GM19025 (cell line): ENCODE data around the gene FRA10AC1.
A peak's percentile ranks its signal among the peaks of the same experiment; 100 is the strongest.
"Not testable (repeated sequence)": the region's sequence is repeated elsewhere in the genome, so short reads cannot be mapped to it uniquely, and the experiment has no call there.

ENCODE experiments used
- ATAC-seq: cut with Tn5 transposase; IDR thresholded peaks from one replicate; pipeline ENCODE4 v1.9.1; 2021; ENCODE audit warnings: mild to moderate bottlenecking, low read depth, moderate library complexity; ENCODE audit not compliant: unreplicated experiment

The FRA10AC1 gene

DNA sequence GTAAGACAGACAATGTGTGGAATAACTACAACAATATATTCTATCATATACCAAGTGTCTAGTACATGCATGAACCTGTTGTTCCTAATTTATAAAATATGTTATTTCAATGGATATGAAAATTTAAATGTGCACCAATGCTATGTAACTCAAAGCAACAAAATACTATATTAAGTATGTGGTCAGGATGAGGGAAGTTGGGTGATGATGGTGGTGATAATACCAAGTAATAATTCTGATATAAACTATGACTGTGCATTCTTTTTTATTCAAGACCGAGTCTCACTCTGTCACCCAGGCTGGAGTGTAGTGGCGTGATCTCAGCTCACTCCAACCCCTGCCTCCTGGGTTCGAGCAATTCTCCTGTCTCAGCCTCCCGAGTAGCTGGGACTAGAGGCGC is 2.1 kb upstream of the FRA10AC1 start:
- ATAC-seq: no peak

DNA sequence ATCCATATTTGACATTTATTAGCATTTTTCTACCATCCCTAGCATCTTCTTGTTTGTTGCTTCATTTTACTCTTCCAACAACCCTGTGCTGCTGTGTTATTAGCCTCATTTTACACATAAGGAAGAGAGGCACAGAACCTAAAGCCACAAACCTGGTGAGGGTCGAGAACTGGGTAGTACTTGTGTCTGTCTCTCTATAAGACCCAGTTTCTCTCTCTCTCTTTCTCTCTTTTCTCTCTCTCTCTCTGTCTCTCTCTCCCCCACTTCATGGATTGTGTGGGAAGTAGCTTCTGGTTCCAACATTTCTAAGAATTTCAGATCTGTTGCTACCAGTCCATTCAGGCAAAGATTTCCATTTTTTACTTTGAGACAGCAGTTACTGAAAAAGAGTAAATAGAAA is 1.4 kb upstream of the FRA10AC1 start:
- no peak for ATAC-seq

DNA sequence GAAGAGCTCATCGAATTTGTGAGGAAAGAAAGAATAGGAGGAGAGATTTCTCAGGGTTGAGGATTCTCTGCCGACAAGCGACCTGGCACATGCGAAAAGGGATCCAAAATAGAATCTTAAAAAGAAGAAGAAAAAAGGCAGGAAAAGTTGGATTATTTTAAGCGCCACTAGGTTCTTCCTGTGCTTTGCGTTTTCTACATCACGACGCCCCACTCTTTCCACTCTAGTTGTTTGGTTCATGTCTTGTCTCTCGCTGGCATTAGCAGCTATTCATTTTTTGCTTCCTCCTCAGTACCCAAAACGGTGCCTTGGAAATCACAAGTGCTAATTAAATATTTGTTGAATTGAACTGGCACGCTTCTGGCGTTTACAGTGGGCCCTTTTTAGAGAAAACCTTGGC is 674 bp upstream of the FRA10AC1 start:
- no peak for ATAC-seq

DNA sequence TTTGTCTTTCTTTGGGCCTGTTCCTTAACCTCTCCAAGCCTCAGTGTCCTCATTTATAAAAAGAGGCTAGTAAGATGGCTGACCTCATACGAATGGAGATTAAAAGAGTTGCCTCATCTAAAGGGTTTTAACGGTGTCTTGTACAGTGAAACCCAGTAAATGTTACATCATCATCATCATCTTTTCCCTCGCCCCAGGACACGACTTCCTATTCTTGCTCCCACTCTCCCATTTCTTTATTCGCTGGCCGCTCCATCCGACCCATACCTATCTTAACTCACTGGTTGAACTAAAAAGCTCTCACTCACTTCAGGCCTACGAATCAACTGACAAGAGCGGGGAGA is 554 bp downstream of the FRA10AC1 start:
- ATAC-seq: peak; percentile 5

DNA sequence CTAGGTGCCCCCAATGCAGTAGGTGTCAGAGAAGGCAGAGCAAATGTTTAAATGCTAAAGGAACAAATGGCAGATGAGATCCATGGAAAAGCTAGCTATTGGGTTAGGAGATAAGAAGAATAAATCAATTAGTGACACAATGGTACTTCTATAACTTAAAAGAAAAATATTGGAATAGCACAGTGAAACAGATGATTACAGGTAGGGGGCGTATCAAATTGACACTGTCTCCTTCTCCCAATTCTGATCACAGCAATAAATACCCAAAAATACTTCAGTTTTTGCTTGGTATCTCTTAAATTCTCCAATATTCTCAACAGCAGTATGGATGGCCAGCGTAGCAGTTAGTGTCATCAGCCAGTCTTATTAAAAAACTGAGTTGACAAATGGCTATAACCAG is 5.2 kb downstream of the FRA10AC1 start:
- no peak for ATAC-seq

DNA sequence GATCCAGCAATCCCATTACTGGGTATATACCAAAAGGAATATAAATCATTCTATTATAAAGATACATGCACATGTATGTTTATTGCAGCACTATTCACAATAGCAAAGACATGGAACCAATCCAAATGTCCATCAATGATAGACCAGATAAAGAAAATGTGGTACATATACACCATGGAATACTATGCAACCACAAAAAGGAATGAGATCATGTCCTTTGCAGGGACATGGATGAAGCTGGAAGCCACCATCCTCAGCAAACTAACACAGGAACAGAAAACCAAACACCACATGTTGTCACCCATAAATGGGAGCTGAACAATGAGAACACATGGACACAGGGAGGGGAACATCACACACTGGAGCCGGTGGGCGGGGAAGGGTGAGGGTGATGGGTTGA is 5.8 kb downstream of the FRA10AC1 start:
- ATAC-seq: not testable (repeated sequence)

DNA sequence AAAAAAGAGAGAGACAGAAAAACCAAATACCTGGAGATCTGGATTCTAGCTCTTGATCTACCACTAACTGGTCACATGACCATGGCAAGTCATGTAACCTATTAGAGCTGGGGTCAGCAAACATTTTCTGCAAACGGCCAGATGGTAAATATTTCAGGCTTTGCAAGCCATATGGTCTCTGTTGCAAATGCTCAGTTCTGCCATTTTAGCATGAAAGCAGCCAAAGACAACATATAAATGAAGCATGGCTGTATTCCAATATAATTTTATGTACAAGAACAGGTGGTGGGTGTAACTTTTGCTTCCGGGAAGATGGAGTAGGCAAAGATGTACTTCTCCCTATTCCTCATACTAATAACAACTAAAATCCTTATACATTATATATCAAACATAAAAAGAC is 6.7 kb downstream of the FRA10AC1 start:
- no peak for ATAC-seq

DNA sequence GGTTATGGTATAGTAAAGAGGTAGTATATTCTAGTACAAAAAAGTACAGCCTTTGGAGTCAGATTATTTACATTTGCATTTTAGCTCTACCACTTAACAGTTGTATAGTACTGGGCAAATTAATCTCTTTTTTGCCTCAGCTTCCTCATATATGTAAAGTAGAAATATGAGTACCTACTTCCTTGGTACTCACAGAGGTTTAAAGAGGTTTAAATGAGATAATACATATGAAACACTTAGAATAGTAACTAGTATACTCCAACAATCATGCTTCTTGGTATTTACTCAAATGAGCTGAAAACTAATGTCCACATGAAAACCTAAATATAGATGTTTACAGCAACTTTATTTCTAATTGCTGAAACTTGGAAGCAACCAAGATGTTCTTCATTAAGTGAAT is 14.7 kb downstream of the FRA10AC1 start:
- no peak for ATAC-seq

DNA sequence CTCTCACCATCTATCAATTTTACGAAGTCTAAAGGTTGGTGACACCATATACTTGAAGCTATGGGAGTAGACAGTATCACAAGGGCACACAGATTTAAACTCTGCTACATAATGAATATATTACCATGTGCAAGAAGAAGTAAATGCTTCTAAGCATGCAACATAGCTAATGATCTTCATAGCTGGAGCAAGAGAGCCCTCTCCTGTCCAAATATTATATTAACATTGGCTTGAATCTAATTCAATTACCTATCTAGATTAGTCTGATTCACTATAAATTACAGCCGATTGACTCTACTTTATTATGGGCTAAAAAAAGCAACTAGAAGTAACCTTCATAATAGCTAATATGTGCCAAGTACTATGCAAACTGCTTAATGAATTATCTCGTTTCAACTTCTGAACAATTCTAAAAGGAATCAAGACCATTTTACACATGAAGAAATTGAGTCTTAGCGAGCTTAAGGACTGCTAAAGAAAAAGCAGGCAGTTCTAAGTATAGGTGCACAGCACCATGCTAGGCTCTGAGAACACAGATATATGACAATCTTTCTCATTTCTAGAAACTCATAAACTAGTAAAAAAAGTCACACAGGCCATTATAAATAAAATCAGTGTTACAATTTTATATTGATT is 21.9 kb downstream of the FRA10AC1 start:
- ATAC-seq: no peak

DNA sequence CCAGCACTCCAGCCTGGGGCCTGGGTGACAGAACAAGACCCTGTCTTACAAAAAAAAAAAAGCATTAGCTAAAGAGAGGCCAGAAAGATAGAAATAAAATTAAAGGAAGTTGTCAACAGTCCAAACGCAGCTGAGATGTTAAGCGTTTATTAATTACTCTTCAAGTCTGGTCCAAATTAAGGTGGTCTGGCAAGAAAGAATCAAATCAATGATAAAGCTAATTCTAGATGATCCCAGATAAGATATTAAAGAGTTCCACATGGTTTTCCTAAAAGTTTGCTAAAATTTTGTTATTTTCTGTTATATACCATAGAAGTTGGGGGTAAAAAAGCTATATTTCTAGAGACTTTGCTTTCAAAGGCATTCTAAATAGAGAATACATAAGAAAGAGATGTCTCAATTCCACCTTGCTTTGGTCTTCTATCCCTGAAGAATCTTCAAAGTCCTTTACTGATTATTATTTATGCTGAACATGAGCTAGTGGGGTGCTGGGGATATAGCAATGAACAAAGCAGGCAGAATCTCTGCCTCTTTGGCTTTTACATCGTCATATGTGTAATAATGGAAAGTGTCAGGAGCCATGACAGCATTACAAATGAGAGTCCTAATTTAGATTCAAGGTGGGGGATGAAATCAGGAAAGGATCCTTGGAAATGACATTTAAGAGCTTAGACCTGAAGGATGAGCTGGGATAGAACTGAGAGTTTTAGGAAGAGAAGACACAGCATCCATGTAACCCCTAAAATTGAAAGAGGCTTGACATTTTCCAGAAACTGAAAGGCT is 23.4 kb downstream of the FRA10AC1 start:
- ATAC-seq: no peak

DNA sequence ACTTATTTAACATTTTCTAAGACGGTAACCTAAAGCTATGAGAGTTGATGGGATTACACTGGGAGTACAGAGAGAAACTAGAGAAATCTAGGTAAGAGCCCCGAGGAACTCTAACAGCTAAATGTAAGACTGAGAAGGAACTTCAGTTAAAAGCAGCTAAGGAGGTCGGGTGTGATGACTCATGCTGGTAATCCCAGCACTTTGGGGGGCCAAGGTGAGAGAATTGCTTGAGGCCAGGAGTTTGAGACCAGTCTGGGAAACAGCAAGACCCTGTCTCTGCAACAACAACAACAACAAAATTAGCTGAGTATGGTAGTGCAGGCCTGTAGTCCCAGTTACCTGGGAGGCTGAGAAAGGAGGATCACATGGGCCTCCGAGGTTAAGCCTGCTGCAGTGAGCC is 24.0 kb downstream of the FRA10AC1 start:
- no peak for ATAC-seq

DNA sequence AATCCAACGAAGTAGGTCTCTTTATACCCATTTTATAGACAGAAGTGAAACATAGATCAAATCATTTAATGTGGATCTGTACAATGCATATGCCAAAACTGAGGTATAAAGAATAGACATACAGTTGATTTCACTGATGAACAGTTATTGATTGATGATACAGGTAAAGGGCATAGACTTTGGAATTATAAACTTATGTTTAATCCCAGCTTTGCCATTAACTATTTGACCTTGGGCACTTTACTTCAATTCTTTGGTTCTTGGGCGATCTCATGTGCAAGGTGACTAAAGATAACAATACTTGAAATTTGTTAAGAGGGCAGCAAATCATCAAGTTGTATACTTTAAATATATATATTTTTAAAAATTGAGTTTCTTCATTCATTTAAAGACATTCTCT is 28.6 kb downstream of the FRA10AC1 start:
- no peak for ATAC-seq

DNA sequence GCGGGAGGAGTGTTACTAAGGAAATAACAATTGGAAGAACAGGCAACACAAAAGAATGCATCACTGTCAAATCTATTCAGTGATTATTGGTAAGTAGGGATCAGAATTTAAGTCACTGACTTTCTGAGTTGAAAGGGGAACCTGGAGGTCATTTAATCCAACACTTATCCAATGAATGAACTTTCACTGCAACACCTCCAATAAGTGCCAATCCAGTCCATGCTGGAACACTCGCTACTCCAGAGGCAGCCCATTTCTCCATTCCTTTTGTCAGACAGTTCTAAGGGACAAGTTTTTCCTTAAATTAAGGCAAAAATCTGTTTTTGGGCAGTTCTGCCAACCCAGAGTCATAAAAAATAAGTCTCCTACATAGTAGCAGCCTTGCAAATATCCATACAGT is 29.5 kb downstream of the FRA10AC1 start:
- ATAC-seq: no peak

DNA sequence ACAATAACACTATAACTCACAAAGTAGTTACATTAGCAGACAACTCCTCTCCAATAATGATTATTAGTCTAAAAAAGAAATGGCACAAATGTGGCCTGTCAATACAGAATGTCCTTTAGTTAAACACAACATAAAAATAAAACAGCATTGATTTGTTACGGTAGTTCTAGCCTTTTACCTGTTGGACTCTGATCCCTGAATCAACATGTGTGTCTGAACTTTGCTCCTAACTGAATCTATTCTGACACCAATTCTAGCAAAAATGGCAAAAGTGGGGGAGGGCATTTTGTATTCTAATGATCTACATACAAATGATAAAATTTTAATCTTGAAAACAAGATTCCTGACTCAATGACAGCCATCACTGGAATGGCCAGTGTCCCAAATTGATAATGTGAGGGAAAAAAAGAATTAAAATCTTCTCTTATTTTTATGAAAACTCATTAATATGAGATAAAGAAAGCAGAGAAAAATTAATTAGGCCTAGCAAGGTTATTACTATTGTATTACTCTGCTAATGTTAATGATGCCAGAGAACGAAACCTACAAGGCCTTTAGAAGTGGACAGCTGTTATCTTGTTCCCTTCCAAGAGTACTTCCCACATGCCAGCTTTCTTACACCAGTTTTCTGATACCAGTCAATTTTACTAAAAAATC is 30.2 kb downstream of the FRA10AC1 start:
- ATAC-seq: no peak

DNA sequence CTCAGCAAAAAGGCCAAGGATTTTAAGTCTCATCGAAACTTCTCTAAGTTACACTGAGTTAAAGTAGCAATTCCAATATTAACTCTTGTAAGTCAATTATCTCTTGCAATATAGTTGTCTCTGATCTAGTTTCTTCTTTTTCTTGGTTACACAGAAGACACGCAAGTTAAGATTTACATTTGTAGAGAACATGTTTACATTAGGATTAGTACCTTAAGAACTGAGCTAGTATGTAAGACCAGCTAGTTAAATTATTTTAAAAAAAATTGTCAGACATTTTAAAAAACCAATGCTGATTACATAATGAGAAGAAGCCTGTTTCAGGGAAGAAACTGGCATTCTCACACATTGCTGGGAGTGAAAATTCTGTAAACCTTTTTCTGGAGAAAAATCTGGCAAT is 31.4 kb downstream of the FRA10AC1 start:
- ATAC-seq: no peak

DNA sequence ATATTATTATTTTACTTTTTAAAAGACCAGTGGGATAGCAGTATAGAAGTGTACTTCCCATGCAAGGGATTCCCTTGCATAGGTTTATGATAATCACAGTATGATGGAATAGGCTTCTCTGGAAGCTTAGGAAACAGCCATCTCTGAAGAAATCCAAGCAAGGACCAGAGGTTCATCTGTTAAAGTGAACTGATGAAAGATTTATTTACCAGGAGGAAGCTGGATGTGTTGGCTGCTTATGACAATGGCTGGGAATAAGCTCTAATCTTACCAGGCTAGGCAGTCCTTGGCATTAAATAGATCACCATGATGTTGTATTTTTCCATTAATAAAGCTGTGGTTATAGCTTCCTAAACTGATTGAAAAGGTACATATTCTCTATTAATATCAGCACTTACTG is 32.0 kb downstream of the FRA10AC1 start:
- no peak for ATAC-seq

DNA sequence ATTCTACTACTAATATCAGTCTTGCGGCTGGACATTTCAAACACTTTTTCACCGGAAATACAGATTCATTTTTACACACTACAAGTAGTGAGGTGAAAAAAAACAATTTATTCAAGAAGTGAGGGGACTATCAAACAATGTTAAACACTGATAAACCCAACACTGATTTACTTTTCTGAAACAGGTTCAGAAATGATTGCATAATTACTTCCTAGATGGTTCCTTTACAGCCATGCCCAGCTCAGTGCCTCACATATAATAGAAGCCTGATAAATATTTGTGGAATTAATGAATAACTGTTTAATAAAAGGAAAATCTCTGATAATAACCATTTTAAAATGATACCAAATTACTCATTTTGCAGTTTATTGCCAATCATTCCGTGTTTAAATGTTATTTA is 34.6 kb downstream of the FRA10AC1 start:
- no peak for ATAC-seq

DNA sequence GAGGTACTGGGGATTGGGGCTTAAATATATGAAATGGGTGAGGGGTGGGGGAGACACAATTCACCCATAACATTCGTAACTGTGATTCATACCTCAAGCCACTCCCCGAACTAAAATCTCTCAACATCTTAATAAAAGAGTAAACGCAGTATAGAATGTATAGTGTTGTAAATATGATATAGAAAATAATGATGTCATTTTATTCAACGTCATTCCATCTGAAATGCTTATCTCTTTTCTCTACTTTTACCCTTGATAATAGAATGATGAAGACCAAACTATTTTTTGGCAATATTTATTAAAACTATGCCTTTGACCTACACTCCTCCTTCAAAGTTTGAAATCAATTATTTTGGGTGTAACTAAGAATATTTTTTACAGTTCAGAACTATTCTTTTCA is 36.4 kb downstream of the FRA10AC1 start:
- ATAC-seq: no peak

DNA sequence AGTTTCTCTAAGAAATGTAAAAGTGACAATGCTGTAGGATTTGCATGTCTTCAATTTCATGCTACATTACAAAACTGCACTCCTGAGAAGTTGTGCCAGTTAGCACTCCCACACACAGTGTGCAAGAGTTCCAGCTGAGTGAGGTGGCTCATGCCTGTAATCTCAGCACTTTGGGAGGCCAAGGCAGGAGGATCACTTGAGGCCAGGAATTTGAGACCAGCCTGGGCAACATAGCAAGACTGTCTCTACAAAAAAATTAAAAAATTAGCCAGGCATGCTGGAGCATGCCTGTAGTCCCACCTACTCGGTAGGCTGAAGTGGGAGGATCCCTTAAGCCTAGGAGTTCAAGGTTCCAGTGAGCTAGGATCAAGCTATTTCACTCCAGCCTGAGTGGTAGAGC is 44.6 kb downstream of the FRA10AC1 start:
- no peak for ATAC-seq

DNA sequence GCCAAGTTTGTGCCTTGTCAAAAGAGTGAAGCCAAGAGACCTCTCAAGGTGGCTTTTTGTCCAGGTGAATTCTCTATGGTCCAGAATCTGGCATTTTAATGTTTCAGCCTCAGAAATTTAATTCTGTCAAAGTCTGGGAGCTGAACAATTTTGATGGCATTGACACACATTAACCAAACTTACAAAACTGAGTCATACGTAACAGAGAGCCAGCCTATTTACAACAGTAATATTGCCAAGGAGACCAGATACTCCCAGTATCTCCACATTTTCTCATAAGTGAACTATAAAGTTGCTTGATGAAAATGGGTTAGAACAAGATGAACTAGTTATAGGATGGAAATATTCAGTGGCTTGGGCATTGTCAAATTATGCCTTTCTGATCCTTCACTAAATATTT is 46.2 kb downstream of the FRA10AC1 start:
- no peak for ATAC-seq

DNA sequence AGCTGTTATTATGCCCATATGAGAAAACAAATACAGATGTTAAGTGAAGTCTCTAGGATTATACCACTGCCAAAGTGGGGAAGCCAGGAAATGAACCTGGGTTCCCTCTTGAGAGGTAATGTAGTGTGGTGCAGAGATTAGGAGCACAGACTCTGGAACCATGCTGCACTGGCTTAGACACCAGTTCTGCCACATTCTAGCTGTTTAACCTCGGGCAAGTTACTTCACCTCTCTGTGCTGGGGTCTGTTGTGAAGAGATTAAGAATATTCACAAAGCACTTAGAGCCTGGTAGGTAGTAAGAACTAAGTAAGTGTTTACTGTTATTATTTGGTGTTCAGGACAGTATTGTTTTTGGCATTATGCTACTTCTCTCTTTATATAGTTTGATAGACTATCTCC is 48.2 kb downstream of the FRA10AC1 start:
- ATAC-seq: no peak

DNA sequence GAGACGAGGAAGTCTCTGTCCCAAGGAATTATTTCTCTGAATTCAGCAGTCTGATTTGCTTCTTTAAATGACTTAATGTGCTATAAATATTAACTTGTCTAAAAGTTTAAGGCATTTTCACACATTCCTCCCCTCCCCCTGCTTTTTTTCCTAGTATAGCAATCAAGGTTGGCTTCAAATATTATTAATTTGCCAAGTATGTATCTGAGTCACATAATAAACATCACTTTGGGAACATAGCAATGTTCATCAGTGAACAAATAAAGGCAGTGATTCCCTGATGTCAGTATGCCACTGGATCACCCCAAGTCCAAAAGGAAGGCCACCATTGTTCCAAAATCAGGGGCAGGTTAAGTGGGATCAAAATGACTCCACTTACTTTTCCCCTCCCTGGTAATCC is 49.5 kb downstream of the FRA10AC1 start:
- no peak for ATAC-seq
